ENCODE measurements around the gene SHOC2.

SHOC2 gene

DNA sequence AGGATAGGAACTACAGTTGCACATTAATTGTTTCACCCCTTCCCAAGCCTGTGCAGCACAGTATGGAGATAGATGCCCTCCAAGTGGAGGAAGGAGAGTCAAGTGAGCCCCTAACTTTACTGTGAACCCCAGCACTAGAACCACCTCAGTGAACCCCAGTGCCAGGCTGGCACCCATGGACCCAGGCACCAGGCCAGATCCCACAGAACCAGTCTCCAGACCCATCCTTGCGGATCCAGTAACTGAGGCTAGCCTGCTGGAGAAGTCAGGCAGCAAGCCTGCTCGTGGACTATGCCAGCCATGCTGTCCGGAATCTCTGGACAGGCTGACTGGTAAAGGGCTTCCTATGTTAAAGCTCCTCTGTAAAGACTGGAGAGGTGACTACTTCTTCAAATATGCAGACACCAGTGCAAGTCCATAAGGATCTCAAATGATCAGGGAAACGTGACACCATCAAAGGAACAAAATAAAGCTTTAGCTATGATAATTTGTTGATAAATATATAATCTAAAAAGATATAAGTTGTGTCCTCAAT is 27.7 kb downstream of the SHOC2 start:
- DNase-seq = peak; percentile 75

DNA sequence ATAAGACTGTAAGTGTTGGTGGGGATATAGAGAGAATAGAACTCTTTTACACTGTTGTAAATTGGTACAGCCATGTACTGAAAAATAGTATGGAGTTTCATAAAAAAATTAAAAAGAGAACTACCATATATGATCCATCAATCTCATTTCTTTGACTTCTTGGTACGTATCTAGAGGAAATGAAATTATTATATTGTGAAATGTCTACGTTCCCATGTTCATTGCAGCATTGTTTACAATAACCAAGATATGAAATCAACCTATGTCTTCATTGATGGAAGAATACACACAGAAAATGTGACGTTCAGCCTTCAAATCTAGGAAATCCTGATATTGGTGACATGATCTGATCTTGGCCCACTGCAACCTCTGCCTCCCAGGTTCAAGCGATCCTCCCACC is 32.0 kb downstream of the SHOC2 start:
- no peak for DNase-seq

DNA sequence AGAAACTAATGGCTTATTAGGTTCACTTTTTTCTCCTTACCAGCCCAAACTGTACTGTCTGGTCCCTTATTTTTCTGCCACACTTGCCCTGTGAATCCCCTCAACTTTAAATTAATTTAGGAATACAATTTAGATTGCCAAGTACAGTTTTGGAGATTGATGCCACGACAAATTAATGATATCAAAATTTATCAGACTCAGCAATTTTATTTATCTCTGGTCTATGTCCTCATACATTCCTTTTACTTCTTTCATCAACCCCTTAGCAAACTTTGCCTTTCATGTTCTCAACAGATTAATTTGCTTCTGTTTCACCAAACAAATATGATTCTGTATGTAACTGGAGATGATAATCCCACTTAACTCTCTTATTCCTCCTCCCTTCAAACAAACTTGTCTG is 38.2 kb downstream of the SHOC2 start:
- DNase-seq = no peak

GRCh38 chr10:110959379-110960332 is 40.3 kb downstream of the SHOC2 start:
- no peak for DNase-seq

GRCh38 chr10:110960333-110960712 is 40.9 kb downstream of the SHOC2 start:
- DNase-seq = no peak

DNA sequence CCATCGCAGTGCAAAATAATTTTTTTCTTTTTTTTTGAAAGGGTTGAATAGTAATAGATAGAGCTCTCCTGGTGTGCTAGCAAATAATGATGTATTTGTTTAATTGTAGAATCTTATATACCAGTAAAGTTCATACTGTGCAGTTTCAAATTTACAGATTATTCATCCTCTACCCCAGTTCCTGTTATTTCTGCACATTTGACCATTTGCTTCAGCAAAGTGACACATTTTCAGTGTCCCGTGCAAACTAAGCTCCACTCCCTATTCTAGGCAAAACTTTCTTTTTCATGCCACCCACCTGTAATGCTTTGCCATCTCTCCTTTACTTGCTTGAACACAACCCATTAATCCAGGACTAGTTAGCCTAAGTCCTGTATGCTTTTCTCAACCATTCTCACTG is 43.0 kb downstream of the SHOC2 start:
- no peak for DNase-seq

GRCh38 chr10:110963162-110963561 is 43.8 kb downstream of the SHOC2 start:
- DNase-seq = no peak

DNA sequence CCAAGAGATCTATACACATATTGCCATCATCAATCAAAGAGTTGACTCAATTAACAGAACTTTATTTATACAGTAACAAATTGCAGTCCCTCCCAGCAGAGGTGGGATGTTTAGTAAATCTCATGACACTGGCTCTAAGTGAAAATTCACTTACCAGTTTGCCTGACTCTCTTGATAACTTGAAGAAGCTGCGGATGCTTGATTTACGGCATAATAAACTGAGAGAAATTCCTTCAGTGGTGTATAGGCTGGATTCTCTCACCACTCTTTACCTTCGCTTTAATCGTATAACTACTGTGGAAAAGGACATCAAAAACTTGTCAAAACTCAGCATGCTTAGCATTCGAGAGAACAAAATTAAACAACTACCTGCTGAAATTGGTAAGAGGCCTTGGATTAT is 45.3 kb downstream of the SHOC2 start:
- DNase-seq = no peak

GRCh38 chr10:110965216-110965615 is 45.8 kb downstream of the SHOC2 start:
- DNase-seq = no peak

DNA sequence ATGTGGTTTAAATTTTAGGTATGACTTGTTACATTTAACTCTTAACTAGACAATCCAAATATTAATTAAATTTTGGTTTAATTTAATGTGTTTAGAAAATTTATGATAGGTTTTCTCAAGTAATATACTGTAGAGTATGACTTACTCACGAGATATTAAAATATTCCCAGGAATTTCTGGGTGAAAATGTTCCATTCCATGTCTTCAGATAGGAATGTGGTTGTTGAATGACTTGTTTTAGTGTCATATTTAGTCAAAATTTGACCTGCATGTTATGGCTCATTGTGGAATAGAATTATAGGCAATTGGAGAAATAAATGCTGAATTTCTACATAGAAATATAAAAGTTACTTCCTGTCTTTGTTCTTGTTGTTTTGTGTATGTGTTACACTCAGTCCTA is 46.7 kb downstream of the SHOC2 start:
- no peak for DNase-seq

DNA sequence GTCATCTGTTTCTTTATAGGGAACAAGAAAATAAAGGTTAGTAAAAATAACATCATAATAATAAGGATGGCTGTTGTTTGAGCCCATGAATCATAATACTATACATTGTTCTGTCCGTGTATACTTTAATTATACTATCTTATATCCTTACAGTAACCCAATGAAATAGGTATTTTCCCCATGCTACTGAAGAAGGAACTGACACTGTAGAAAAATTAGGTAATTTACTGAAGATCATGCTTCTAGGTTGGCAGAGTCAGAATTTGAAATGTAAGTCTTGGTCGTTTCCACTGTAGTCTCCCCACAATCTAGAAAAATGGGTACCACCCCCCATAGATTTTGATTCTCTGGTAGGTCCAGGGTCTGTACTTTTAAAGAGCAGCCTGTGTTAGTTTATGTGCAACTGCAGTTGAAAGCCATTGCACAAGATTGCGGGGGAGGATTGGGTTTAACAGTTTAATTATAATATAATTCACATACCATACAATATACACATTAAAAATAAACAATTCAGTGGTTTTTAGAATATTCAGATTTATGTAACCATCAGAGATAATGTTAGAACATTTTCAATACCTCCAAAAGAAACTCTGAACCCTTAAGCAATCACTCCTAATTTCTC is 47.7 kb downstream of the SHOC2 start:
- DNase-seq = no peak

DNA sequence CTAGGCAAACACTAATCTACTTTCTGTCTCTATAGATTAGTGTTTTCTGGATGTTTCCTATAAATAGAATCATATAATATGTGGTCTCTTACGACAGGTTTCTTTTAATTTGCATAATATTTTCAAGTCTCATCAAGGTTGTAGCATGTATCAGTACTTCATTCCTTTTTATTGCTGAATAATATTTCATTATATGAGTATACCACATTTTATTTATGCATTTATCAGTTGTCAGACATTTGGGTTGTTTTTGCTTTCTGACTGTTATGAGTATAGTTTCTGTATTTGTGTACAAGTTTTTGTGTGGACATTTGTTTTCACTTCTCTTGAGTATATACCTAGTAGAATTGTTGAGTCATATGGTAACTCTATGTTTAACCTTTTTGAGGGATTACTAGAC is 48.2 kb downstream of the SHOC2 start:
- no peak for DNase-seq

GRCh38 chr10:110969183-110969582 is 49.8 kb downstream of the SHOC2 start:
- no peak for DNase-seq

DNA sequence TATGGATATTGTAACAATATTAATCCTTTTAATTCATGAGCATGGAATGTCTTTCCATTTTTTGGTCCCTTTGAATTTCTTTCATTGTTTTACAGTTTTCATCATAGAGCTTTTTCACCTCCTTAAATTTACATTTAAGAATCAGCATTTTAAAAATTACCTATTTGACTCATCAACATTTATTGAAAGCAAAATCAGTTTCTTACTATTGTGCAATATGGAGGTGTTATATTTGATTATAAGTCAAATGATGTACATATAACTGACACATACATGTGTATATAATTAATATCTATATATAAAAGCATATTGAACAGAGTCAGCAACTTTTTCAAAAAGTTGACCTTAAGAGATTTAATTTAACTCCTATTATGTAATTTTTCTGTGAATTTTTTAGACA is 52.2 kb downstream of the SHOC2 start:
- DNase-seq = no peak

GRCh38 chr10:110972231-110973134 is 53.1 kb downstream of the SHOC2 start:
- no peak for DNase-seq

GRCh38 chr10:110973400-110973799 is 54.0 kb downstream of the SHOC2 start:
- no peak for DNase-seq

DNA sequence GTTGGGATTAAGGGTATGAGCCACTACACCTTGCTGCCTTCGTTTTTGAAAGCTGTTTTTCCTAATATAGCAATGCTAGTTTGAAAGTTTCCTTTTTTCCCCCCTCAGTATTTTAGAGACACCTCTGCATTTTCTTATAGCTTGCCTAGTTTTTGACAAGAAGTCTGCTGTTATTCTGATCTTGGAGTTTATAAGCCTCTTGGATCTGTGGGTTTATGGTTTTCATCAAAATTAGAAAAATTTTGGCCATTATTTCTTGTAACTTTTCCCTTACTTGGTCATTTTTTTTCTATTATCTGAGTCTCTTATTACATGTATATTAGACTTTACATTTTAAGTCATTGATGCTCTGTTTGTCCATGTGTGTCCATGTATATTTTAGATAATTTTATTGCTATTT is 57.2 kb downstream of the SHOC2 start:
- no peak for DNase-seq

- no peak for DNase-seq
These were observed 58.3 kb downstream of the SHOC2 start for GRCh38 chr10:110977662-110978061.

- no peak for DNase-seq
These were observed 58.8 kb downstream of the SHOC2 start for GRCh38 chr10:110978204-110978603.

DNA sequence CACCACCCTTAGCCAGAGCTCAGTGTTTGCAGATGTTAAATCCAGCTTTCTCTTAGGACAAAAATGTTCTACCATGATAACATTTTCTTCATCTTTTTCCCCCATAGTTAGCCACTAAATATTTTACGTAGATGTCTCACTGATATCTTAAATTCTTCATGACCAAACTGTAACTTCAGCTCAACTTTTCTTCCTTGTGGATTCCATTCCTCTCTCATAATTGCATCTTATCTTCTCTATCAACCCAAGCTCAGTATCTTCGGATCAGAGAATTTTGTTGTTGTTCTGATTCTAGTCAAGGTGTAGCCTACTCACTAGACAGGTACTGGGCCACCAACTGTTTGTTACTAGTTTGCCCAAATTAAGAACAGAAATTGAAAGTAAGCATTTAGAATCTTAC is 60.2 kb downstream of the SHOC2 start:
- DNase-seq = no peak

DNA sequence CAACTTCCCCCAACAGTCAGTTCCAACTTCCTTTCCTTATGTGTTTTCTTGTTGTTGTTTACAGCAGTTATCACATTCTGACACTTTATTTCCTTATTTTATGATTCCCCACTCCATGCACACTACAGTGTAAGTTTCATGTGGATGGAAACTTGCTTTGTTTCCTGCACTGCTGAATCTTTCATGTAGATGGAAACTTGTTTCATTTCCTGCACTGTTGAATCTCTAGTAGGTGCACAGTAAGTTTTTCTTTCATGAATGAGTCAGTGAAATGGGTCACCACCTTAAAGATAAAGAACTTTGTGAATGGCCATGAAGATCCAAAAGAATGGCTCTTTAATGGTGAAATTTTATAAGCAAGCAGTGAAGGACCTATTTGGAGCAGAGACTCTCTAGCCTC is 61.4 kb downstream of the SHOC2 start:
- no peak for DNase-seq

GRCh38 chr10:110983466-110983865 is 64.1 kb downstream of the SHOC2 start:
- DNase-seq = no peak
